ENCODE data around the gene LNPEP. TPM values are rescaled to one million over a fixed set of nuclear protein-coding genes. Genes with fewer than 3 reads are reported as not detected.

LNPEP gene
- total RNA-seq, 1 donor from 2014 or later = 38.1 TPM

- Mint-ChIP-seq H3K27ac (no peak overlapping the region), H3K27me3 (no peaks in the 10 kb centered on the region), H3K4me3 (no peak overlapping the region), H3K9me3 (no peaks in the 10 kb centered on the region), H3K4me1 (ENCODE audit: unreplicated experiment) (peaks cover 17% of the 10 kb centered on the region), H3K36me3 (peaks cover 4% of the 10 kb centered on the region)
- TF ChIP-seq, protein P1, sequence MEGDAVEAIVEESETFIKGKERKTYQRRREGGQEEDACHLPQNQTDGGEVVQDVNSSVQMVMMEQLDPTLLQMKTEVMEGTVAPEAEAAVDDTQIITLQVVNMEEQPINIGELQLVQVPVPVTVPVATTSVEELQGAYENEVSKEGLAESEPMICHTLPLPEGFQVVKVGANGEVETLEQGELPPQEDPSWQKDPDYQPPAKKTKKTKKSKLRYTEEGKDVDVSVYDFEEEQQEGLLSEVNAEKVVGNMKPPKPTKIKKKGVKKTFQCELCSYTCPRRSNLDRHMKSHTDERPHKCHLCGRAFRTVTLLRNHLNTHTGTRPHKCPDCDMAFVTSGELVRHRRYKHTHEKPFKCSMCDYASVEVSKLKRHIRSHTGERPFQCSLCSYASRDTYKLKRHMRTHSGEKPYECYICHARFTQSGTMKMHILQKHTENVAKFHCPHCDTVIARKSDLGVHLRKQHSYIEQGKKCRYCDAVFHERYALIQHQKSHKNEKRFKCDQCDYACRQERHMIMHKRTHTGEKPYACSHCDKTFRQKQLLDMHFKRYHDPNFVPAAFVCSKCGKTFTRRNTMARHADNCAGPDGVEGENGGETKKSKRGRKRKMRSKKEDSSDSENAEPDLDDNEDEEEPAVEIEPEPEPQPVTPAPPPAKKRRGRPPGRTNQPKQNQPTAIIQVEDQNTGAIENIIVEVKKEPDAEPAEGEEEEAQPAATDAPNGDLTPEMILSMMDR (conservative IDR thresholded peaks at IDR 0.05) = no peak
- no peak for DNase-seq (ENCODE audit: extremely low spot score, unreplicated experiment)
These were observed 136.1 kb downstream of the LNPEP start for GRCh38 chr5:97071993-97072392.

GRCh38 chr5:97072696-97073095, 136.8 kb downstream of the LNPEP start:
- no peak overlapping the region for H3K4me3 Mint-ChIP-seq
- H3K27ac Mint-ChIP-seq = no peak overlapping the region
- no peaks in the 10 kb centered on the region for H3K27me3 Mint-ChIP-seq
- no peaks in the 10 kb centered on the region for H3K9me3 Mint-ChIP-seq
- peaks cover 10% of the 10 kb centered on the region for H3K4me1 Mint-ChIP-seq (ENCODE audit: unreplicated experiment)
- TF ChIP-seq, protein P1 (conservative IDR thresholded peaks at IDR 0.05) = no peak
- DNase-seq (ENCODE audit: extremely low spot score, unreplicated experiment) = no peak
- H3K36me3 Mint-ChIP-seq = peaks cover 4% of the 10 kb centered on the region

DNA sequence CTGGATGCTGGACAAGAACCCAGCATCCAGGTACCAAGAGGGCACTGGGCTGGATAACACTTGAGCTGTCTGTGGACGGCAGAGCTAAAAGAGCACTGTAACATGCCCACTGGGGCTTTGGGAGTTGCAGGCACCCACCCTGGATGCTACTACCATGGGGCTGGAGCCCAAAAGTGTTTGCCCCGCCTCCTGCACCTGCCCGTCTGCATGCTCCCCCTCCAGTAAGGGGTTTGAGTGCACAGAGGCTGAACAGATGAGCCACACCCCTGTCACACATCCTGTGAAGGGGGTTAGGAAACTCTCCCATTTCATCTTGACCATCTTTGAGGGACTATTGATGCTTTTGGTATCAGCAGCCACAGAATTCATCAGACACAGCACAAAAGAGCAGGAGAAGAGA, 137.5 kb downstream of the LNPEP start:
- H3K9me3 Mint-ChIP-seq = no peaks in the 10 kb centered on the region
- DNase-seq (ENCODE audit: extremely low spot score, unreplicated experiment) = no peak
- TF ChIP-seq, protein P1 (conservative IDR thresholded peaks at IDR 0.05) = no peak
- peaks cover 6% of the 10 kb centered on the region for H3K4me1 Mint-ChIP-seq (ENCODE audit: unreplicated experiment)
- H3K27ac Mint-ChIP-seq = no peak overlapping the region
- H3K4me3 Mint-ChIP-seq = no peak overlapping the region
- peaks cover 4% of the 10 kb centered on the region for H3K36me3 Mint-ChIP-seq
- H3K27me3 Mint-ChIP-seq = no peaks in the 10 kb centered on the region

DNA sequence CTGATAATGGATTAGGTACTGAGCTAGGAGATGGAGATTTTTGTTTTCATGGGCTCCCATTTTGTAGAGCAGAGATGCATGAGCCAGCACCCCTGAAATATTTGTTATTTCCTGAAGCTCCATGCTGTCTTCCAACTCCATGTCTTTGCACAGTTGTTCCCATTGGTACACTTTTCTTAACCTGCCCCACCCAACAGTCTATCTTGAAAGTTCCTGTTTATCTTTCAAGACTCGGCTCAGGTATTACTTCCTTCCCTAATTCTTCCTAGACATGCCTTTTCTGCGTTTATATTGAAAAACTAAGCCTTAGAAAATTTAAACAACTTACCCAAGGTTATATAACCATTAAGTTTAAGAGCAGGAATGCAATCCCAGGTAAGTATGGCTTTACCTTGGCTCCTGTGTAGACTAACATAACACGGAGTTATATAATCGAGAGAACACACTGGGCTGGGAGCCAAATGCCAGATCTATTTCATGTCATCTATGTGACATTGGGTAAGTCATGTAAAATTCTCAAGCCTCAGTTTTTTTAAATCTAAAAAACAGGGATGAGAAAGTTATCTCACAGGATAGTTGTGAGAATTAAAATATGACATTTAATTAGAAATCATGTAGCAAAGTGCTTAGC, 139.1 kb downstream of the LNPEP start:
- Mint-ChIP-seq H3K4me3 (no peak overlapping the region), H3K27ac (no peak overlapping the region), H3K9me3 (no peaks in the 10 kb centered on the region), H3K4me1 (ENCODE audit: unreplicated experiment) (peaks cover 16% of the 10 kb centered on the region), H3K27me3 (no peaks in the 10 kb centered on the region), H3K36me3 (peaks cover 4% of the 10 kb centered on the region)
- no peak for DNase-seq (ENCODE audit: extremely low spot score, unreplicated experiment)
- TF ChIP-seq, protein P1 (conservative IDR thresholded peaks at IDR 0.05) = no peak

- peaks cover 11% of the 10 kb centered on the region for H3K4me1 Mint-ChIP-seq (ENCODE audit: unreplicated experiment)
- DNase-seq (ENCODE audit: extremely low spot score, unreplicated experiment) = no peak
- H3K9me3 Mint-ChIP-seq = no peaks in the 10 kb centered on the region
- H3K27ac Mint-ChIP-seq = no peak overlapping the region
- TF ChIP-seq, protein P1 (conservative IDR thresholded peaks at IDR 0.05) = no peak
- no peaks in the 10 kb centered on the region for H3K27me3 Mint-ChIP-seq
- H3K4me3 Mint-ChIP-seq = no peak overlapping the region
- peaks cover 4% of the 10 kb centered on the region for H3K36me3 Mint-ChIP-seq
These were observed 139.8 kb downstream of the LNPEP start for GRCh38 chr5:97075649-97076048.
